PC-9 (cell line): ENCODE data around the gene TKT. TPM values are rescaled to one million over a fixed set of nuclear protein-coding genes. Genes with fewer than 3 reads are reported as not detected.
A peak's percentile ranks its signal among the peaks of the same experiment; 100 is the strongest.

ENCODE experiments used
- BruUV-seq: library from RNA; stranded (reverse); fragments of 400-500 nt; replicated peaks from 2 replicates; lab custom pipeline; 2021; lab: Mats Ljungman, UMichigan
- CTCF ChIA-PET: fragments of 300-600 bp; sonication (Branson Sonifier 250); formaldehyde crosslinking; loops from one replicate; lab custom pipeline; 2022; ENCODE audit warnings: antibody characterized with exemption; lab: Charles Lee
- POLR2A ChIA-PET: fragments of 300-600 bp; sonication (Branson Sonifier 250); formaldehyde crosslinking; loops from one replicate; lab custom pipeline; 2022; ENCODE audit warnings: antibody characterized with exemption; ENCODE audit not compliant: unreplicated experiment; lab: Charles Lee
- DNase-seq, 2 experiments: peaks; one replicate each; pipeline versions ENCODE4 v3.0.0 to v3.0.0-alpha.2; 2015 to 2022; ENCODE audit warnings: mixed read lengths in 1 of 2
- H2AFZ ChIP-seq: fragments of 200-600 bp; sonication (generic); 2 replicates; pipeline ENCODE4 v1.8.1; 2017; ENCODE audit warnings: antibody characterized with exemption
- H3F3A ChIP-seq: fragments of 200-600 bp; sonication (generic); 2 replicates; pipeline ENCODE4 v1.8.1; 2017; ENCODE audit warnings: antibody characterized with exemption, mild to moderate bottlenecking, low read depth; ENCODE audit not compliant: insufficient read depth
- H3K27ac ChIP-seq: fragments of 200-600 bp; sonication (generic); 2 replicates; pipeline ENCODE4 v1.6.1; 2016; ENCODE audit warnings: mixed run types
- H3K27me3 ChIP-seq: fragments of 200-600 bp; sonication (generic); 2 replicates; pipeline ENCODE4 v1.6.1; 2016; ENCODE audit warnings: low read depth, mixed run types; ENCODE audit not compliant: insufficient read depth
- H3K36me3 ChIP-seq: fragments of 200-600 bp; sonication (generic); 2 replicates; pipeline ENCODE4 v1.6.1; 2016; ENCODE audit warnings: low read depth, mixed run types
- H3K4me1 ChIP-seq: fragments of 200-600 bp; sonication (generic); replicated peaks from 2 replicates; pipeline ENCODE4 v1.6.1; 2016; ENCODE audit warnings: mixed run types; ENCODE audit not compliant: insufficient read depth
- H3K4me2 ChIP-seq: fragments of 200-600 bp; sonication (generic); 2 replicates; pipeline ENCODE4 v1.6.1; 2017; ENCODE audit warnings: mixed run types
- H3K4me3 ChIP-seq: fragments of 200-600 bp; sonication (generic); 2 replicates; pipeline ENCODE4 v1.6.1; 2016; ENCODE audit warnings: mixed run types
- H3K79me2 ChIP-seq: fragments of 200-600 bp; sonication (generic); 2 replicates; pipeline ENCODE4 v1.6.1; 2017; ENCODE audit warnings: low read depth, mixed run types
- H3K9me2 ChIP-seq: fragments of 200-600 bp; sonication (generic); 2 replicates; pipeline ENCODE4 v1.8.1; 2017; ENCODE audit warnings: mild to moderate bottlenecking; ENCODE audit not compliant: insufficient read depth
- H3K9me3 ChIP-seq: fragments of 200-600 bp; sonication (generic); 2 replicates; pipeline ENCODE4 v1.8.1; 2016; ENCODE audit warnings: low read depth; ENCODE audit not compliant: insufficient read depth
- H4K20me1 ChIP-seq: fragments of 200-600 bp; sonication (generic); 2 replicates; pipeline ENCODE4 v1.8.1; 2017; ENCODE audit not compliant: insufficient read depth
- CTCF ChIP-seq: fragments of 200-600 bp; sonication (generic); conservative IDR thresholded peaks from 2 replicates; pipeline ENCODE4 v1.6.1; 2017; ENCODE audit warnings: mixed run types, antibody characterized with exemption, mild to moderate bottlenecking, moderate library complexity
- EZH2 ChIP-seq: fragments of 200-600 bp; sonication (generic); IDR thresholded peaks from 2 replicates; pipeline ENCODE4 v1.8.0; 2017; ENCODE audit warnings: antibody characterized with exemption, low read depth
- intact Hi-C: fragments of 100-400 bp; cut with micrococcal nuclease; formaldehyde crosslinking; loops from one replicate; pipeline ENCODE4 v1.10.0; 2022; ENCODE audit not compliant: unreplicated experiment
- total RNA-seq: library from RNA; stranded (reverse); gene quantifications from 2 replicates; pipeline ENCODE4 v1.2.3, GENCODE V29; 2021

Gene TKT
- total RNA-seq, 1 experiment from 2014 or later = 2,016 TPM

GRCh38 chr3:53238051-53238850 is 17.6 kb downstream of the TKT start:
- H3K79me2 ChIP-seq = peaks cover 85% of the 10 kb centered on the region
- no peak overlapping the region for H3K4me3 ChIP-seq
- DNase-seq = peak; percentile 90 to 94
- ChIA-PET CTCF (no interaction called here), POLR2A (no interaction called here)
- H3K9me2 ChIP-seq = no peaks in the 10 kb centered on the region
- TF ChIP-seq CTCF (no peak), EZH2 (no peak)
- intact Hi-C loops = loop anchor here (1.0 to 5.0 kb wide), 3 partner anchors 15 to 109 kb away; partner anchors contain the start of gene DCP1A
- no peaks in the 10 kb centered on the region for H3K27me3 ChIP-seq
- peaks cover 71% of the 10 kb centered on the region for H3K36me3 ChIP-seq
- peaks cover 83% of the 10 kb centered on the region for H3F3A ChIP-seq
- H3K4me2 ChIP-seq = peak overlapping the region; percentile 63
- H3K4me1 ChIP-seq = peaks cover 80% of the 10 kb centered on the region
- no peak overlapping the region for H2AFZ ChIP-seq
- TSS peak; percentile 72 for BruUV-seq
- H3K27ac ChIP-seq = peak overlapping the region; percentile 95
- H3K9me3 ChIP-seq = no peaks in the 10 kb centered on the region
- peaks cover 45% of the 10 kb centered on the region for H4K20me1 ChIP-seq

- H3K4me3 ChIP-seq = no peak overlapping the region
- peak overlapping the region; percentile 95 for H3K27ac ChIP-seq
- TF ChIP-seq EZH2 (no peak), CTCF (no peak)
- ChIA-PET CTCF (no interaction called here), POLR2A (no interaction called here)
- H3K79me2 ChIP-seq = peaks cover 84% of the 10 kb centered on the region
- peaks cover 26% of the 10 kb centered on the region for H4K20me1 ChIP-seq
- H3K27me3 ChIP-seq = no peaks in the 10 kb centered on the region
- H3K36me3 ChIP-seq = peaks cover 79% of the 10 kb centered on the region
- H3K9me2 ChIP-seq = no peaks in the 10 kb centered on the region
- H2AFZ ChIP-seq = no peak overlapping the region
- H3K4me1 ChIP-seq = peaks cover 60% of the 10 kb centered on the region
- H3K9me3 ChIP-seq = no peaks in the 10 kb centered on the region
- DNase-seq = peak; percentile 72 to 75
- H3K4me2 ChIP-seq = peak overlapping the region; percentile 63
- intact Hi-C loops = loop anchor here (5.0 kb wide), 1 partner anchor 111 kb away; the partner anchor contains the start of gene DCP1A
- TSS peak; percentile 58 for BruUV-seq
- H3F3A ChIP-seq = peaks cover 83% of the 10 kb centered on the region
Observed at GRCh38 chr3:53236112-53236841, 19.5 kb downstream of the TKT start.

GRCh38 chr3:53235545-53235944 is 20.3 kb downstream of the TKT start:
- CTCF ChIA-PET = no interaction called here
- H3K36me3 ChIP-seq = peaks cover 79% of the 10 kb centered on the region
- H3K27me3 ChIP-seq = no peaks in the 10 kb centered on the region

More at GRCh38 chr3:53235545-53235944, 20.3 kb downstream of the TKT start:
- Histone ChIP-seq H3K9me3 (no peaks in the 10 kb centered on the region), H3K4me1 (peaks cover 53% of the 10 kb centered on the region), H3F3A (peaks cover 82% of the 10 kb centered on the region), H3K27ac (peak overlapping the region; percentile 95), H3K4me2 (0 out of 2 replicates have a peak overlapping the region, but pooled peaks have one; percentile 63), H3K79me2 (peaks cover 79% of the 10 kb centered on the region), H2AFZ (no peak overlapping the region), H3K9me2 (no peaks in the 10 kb centered on the region), H3K4me3 (no peak overlapping the region), H4K20me1 (peaks cover 18% of the 10 kb centered on the region)
- TF ChIP-seq EZH2 = no peak
- no peak for TF ChIP-seq CTCF
- intact Hi-C loops = loop anchor here (5.0 kb wide), 1 partner anchor 112 kb away; the partner anchor contains the start of gene DCP1A
- DNase-seq = no peak
- POLR2A ChIA-PET = no interaction called here
- BruUV-seq = no TSS peak
